NCI-H1436 treated with DMSO at 0.1 percent for 48 hours (cell line): ENCODE data around the gene BTBD7.
A peak's percentile ranks its signal among the peaks of the same experiment; 100 is the strongest.

Experiments used
- DNase-seq: peaks from one replicate; lab custom pipeline; 2025; lab: John Stamatoyannopoulos, UW

Gene BTBD7

GRCh38 chr14:93301821-93302447, 30.9 kb downstream of the BTBD7 start:
- DNase-seq, result no peak

GRCh38 chr14:93299866-93300265, 33.0 kb downstream of the BTBD7 start:
- no peak for DNase-seq

GRCh38 chr14:93299416-93299815, 33.4 kb downstream of the BTBD7 start:
- DNase-seq, result no peak

DNA sequence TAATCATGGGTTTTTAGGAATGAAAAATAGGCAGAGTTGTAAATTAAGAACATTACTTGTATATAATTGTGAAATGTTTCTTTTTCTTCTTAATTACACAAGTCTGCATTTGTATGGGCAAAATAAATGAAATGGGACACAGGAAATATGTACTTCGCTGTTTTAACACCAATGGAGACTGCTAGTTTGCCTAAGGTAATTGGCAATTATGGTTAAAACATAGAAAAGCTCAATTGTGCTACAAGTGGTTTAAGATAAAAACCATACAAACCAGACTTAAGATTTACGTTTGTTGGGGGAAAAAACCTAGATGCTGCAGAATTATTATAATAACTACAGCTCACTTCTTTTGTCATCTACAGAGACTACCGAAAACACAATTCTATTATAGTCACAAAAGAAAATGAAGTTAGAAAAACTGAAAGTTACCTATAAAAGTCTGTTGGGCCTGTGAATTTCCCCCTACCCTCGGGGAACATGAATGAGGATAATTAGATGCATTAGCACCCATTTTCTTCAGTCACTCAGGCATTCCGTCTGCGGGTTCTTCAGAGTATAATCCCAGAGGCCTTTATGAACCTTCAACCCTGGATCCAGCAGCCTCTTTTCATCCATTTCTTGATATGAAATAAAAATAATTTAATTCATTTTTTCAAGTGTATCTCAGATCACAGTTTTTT, 37.2 kb downstream of the BTBD7 start:
- peak; percentile 89 for DNase-seq

GRCh38 chr14:93286212-93286890, 46.5 kb downstream of the BTBD7 start:
- DNase-seq, result no peak

DNA sequence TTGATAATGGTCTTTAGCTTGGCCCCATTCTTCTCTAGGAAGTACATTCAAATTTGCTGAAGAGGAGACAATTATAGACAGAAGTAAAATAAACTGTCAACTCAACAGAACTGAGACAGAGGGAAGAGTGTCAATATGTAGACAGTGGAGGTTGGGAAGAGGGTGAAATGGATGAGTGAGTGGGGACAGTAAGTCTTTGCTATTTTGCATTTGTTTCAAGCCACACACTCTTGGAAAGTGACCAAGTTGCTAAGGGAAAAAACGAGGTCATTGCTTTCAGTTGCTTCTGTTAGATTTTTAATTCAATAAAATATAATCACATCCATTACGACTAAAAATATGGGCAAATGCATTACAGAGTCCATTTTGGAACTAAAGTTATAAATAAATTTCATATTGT, 47.8 kb downstream of the BTBD7 start:
- no peak for DNase-seq

GRCh38 chr14:93281937-93282336, 50.9 kb downstream of the BTBD7 start:
- DNase-seq, result no peak

- no peak for DNase-seq
These were observed 52.1 kb downstream of the BTBD7 start for GRCh38 chr14:93280743-93281142.

GRCh38 chr14:93276031-93276716, 56.7 kb downstream of the BTBD7 start:
- no peak for DNase-seq

- no peak for DNase-seq
These were observed 58.6 kb downstream of the BTBD7 start for GRCh38 chr14:93274055-93274806.

DNA sequence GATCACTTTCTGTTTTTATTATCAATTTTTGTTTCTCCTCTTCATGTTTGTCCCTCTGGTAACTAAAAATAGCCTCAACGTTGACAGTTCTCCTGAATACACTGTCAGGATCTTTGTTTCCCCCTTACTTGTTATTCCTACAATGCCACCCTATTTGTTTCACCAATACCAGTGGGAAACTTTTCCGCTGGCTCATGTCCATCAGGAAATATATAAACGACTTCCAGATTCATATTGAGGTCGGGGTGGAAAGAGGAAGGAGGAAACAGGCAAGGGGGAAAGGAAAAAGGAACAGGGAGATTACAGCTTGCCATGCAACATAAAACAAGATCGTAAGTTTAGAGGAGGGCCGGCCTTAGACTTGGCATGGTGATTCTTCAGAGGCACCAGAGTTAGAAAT, 61.7 kb downstream of the BTBD7 start:
- no peak for DNase-seq

GRCh38 chr14:93269341-93270068, 63.3 kb downstream of the BTBD7 start:
- no peak for DNase-seq

GRCh38 chr14:93268406-93268805, 64.4 kb downstream of the BTBD7 start:
- DNase-seq, result no peak

DNA sequence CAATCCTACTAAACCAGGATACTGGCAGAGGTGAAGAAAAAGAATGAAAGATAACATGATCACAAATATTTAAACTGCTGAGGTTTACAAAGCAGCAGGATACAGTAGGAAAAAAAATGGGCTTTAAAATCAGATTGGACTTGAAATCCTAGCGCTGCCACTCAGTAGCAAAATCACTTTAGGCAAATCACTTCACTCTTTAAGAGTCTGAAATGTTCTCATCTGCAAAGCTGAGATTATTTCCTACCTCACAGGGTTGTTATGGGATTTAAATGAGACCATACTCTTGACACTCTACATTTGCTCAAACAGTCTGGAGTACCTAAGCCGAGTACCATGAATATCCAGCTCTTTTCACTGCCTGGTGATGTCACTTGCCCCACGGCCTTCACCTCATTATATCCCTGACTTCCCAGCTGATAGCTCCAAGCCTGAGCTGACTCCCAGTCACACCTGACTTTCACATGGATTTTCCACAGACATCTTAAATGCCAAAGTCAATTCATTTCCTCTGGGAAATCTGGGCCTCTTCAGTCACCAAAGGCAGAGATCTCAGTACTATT, 65.6 kb downstream of the BTBD7 start:
- DNase-seq, result no peak

DNA sequence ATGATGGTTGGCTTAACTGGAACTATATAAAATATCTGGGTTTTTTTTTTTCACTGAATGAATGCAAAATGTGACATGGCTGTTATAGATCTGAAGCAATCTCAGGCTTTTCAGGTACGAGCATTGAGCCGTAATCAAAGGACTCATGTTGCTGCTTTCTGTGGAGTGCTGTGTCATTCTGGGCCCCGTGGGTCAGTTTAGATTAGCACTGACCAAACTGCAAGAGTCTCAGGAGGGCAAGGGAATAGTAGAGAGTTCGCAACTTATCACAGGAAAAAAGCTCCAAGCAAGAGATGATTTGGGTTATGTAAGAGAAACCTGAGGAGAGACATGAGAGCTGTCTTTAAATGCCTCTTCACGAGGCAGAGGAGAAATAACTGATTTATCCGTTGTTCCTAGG, 66.7 kb downstream of the BTBD7 start:
- DNase-seq, result no peak

DNA sequence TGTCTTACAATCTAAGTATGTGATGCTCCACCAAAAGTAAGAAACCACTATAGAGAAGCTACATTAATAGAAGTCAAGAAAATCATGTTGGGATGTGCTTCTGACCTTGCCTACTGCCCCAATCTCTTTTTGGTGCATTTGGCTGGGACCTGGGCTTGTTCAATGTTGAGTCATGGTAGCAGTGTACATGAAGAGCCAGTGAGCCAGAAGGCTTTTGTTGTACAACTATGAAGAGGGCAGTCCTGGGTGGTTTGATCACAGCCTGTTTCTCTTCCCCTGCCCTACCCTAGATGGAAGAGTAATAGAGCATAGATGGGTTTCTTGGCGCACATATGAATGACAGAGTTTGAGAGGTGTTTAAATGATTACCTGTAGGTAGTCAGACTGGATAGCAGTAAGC, 69.4 kb downstream of the BTBD7 start:
- no peak for DNase-seq

DNA sequence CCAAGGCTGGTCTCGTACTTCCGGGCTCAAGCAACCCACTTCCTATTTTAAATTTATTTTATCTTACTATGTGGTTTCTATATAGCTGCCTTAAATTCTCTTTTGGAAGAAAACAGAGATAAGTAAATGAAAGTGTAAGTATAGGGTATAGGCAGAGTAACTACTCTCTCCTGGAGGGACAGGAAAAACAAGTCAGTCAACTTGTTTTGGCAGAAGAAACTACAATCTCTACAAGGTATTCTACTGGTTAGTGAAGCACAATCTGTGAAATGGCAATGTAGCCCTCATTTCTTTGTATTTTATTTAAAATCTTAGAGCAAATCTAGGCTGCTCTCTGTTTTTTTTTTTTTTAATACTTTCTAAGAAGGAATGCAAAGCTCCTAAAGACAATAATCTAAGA, 70.4 kb downstream of the BTBD7 start:
- DNase-seq, result no peak

- no peak for DNase-seq
These were observed 83.6 kb downstream of the BTBD7 start for GRCh38 chr14:93249128-93249831.

- no peak for DNase-seq
These were observed 86.3 kb downstream of the BTBD7 start for GRCh38 chr14:93246534-93246933.

DNA sequence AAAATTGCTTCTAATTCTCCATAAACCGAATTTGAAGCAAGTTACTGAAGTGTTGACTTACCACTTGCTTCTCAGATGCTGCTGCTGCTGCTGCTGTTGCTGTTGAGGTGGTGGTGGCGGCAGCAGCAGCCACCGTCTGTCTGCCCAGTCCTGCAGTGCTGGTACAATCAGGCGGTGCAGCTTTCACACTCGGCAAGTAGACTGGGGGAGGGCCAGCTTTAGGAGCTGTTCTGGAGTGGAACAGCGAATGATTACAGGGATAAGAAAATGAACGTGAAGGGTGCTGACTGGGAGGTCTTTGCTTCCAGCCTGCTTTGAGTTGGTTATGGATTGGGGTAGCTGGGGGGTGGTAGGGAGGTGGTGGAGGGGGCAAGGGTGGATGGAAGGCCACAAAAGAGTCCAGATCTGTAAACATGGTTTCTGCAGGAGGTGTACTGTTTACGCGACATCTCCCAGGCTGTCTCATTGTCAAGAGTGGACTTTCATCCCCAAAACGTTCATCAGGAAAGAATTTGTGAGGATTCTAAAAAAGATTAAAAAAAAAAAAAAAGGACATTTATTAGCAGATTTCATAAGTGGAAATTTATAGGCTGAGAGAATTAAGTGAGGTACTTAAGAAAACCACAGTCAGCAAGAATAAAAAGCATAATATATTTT, 86.9 kb downstream of the BTBD7 start:
- DNase-seq, result no peak
